Kidney (tissue), 14 donors: ENCODE measurements around the gene OR8B2. TPM values are rescaled to one million over a fixed set of nuclear protein-coding genes. Genes with fewer than 3 reads are reported as not detected.

Experiments
- DNase-seq, 5 donors: peaks; one replicate each; pipeline ENCODE4 v3.0.0-alpha.2; 2013 to 2020
- FAIRE-seq: peaks from 2 replicates; lab custom pipeline; 2012; peaks lifted over from hg19 to GRCh38; lab: Jason Lieb, UNC
- H3K27ac ChIP-seq, 2 donors: one replicate each; pipeline ENCODE4 v1.7.0; 2013; ENCODE audit warnings: low read depth in 2 of 2, low read length in 2 of 2, inconsistent platforms in 1 of 2
- H3K27me3 ChIP-seq: one replicate; pipeline ENCODE4 v1.7.1; 2013; ENCODE audit warnings: low read length, inconsistent platforms; ENCODE audit not compliant: control insufficient read depth, insufficient read depth
- H3K36me3 ChIP-seq, 3 donors: one replicate each; pipeline versions ENCODE4 v1.7.0 to v1.7.1; 2013; ENCODE audit warnings: low read length in 3 of 3, control low read depth in 1 of 3, inconsistent platforms in 1 of 3; ENCODE audit not compliant: insufficient read depth in 3 of 3, control insufficient read depth in 2 of 3
- H3K4me1 ChIP-seq, 3 donors: one replicate each; pipeline versions ENCODE4 v1.7.0 to v1.7.1; 2013; ENCODE audit warnings: low read length in 3 of 3, inconsistent platforms in 1 of 3, low read depth in 1 of 3; ENCODE audit not compliant: control insufficient read depth in 2 of 3, insufficient read depth in 2 of 3
- H3K4me3 ChIP-seq, 3 donors: one replicate each; pipeline versions ENCODE4 v1.7.0 to v1.8.1; 2013; ENCODE audit warnings: low read length in 3 of 3, control low read depth in 1 of 3, inconsistent platforms in 1 of 3
- H3K9ac ChIP-seq, 3 donors: one replicate each; pipeline versions ENCODE4 v1.7.0 to v1.7.1; 2013; ENCODE audit warnings: low read length in 3 of 3, control low read depth in 1 of 3, inconsistent platforms in 1 of 3
- H3K9me3 ChIP-seq, 3 donors: one replicate each; pipeline versions ENCODE4 v1.7.0 to v1.7.1; 2013; ENCODE audit warnings: low read length in 3 of 3, control low read depth in 1 of 3, inconsistent platforms in 1 of 3; ENCODE audit not compliant: control insufficient read depth in 2 of 3, insufficient read depth in 1 of 3
- CTCF ChIP-seq: IDR thresholded peaks from 3 replicates; pipeline ENCODE4 v1.5.1; 2012; ENCODE audit warnings: mild to moderate bottlenecking, moderate library complexity, borderline replicate concordance; ENCODE audit not compliant: insufficient read depth; ENCODE audit errors: extremely low read depth
- intact Hi-C: fragments of 100-400 bp; cut with DNase I; formaldehyde crosslinking; loops from one replicate; pipeline ENCODE4 v1.11.1; 2022
- polyA plus RNA-seq: library from polyadenylated mRNA; stranded (reverse); fragments of 350-450 nt; fragmentation: Illumina TruSeq; extraction: RNeasy Lipid Tissue Mini Kit (QIAGEN cat#74804); gene quantifications from one replicate; pipeline ENCODE4 v1.2.3, GENCODE V29; 2014; ENCODE audit warnings: low read depth, low replicate concordance; ENCODE audit not compliant: insufficient read depth
- total RNA-seq: library from RNA; stranded (reverse); fragmentation: NEBNext Ultra II Directional; extraction: Animal tissue kit (Norgen Biotek cat#: 25700); gene quantifications from one replicate; pipeline ENCODE4 v1.2.1, GENCODE V29; 2021
- donor health status: control.
- donor health status: control.
- donor health status: control.
- donor health status: control.
- donor health status: control.
- donor health status: DM: yes; HTN: yes; CAD: no.
- donor health status: Normal renal cell carcinoma (clear cell type).

OR8B2 gene
- total and polyA plus RNA-seq, 2 donors from 2014 or later = not detected

GRCh38 chr11:124339396-124340141, 44.7 kb downstream of the OR8B2 start:
- no peak overlapping the region for H3K4me3 ChIP-seq
- H3K36me3 ChIP-seq = no peaks in the 10 kb centered on the region
- H3K27me3 ChIP-seq = no peaks in the 10 kb centered on the region
- no peaks in the 10 kb centered on the region for H3K9me3 ChIP-seq
- no peaks in the 10 kb centered on the region for H3K4me1 ChIP-seq
- no peak for TF ChIP-seq CTCF
- no peak overlapping the region for H3K9ac ChIP-seq
- no peak overlapping the region for H3K27ac ChIP-seq
- DNase-seq = no peak
- no peak for FAIRE-seq
- intact Hi-C loops = no loop called here

Other genes starting within 250 kb of the OR8B2 start
- gene OR10D3, start 201.2 kb downstream of the OR8B2 start, total RNA-seq = not detected
- not detected for gene OR10D3, start 201.2 kb downstream of the OR8B2 start, polyA plus RNA-seq
- not detected for gene OR8G1, start 143.4 kb downstream of the OR8B2 start, total RNA-seq
- not detected for gene OR8G1, start 143.4 kb downstream of the OR8B2 start, polyA plus RNA-seq
- gene OR8G5, start 128.1 kb downstream of the OR8B2 start, total RNA-seq = not detected
- gene OR8G5, start 128.1 kb downstream of the OR8B2 start, polyA plus RNA-seq = not detected
- gene OR8D1, start 70.5 kb downstream of the OR8B2 start, total RNA-seq = not detected
- gene OR8D1, start 70.5 kb downstream of the OR8B2 start, polyA plus RNA-seq = not detected
- not detected for gene OR8D2, start 64.3 kb downstream of the OR8B2 start, total RNA-seq
- gene OR8D2, start 64.3 kb downstream of the OR8B2 start, polyA plus RNA-seq = not detected
- gene OR8B3, start 14.5 kb upstream of the OR8B2 start, total RNA-seq = not detected
- not detected for gene OR8B3, start 14.5 kb upstream of the OR8B2 start, polyA plus RNA-seq
- not detected for gene OR8B4, start 40.4 kb upstream of the OR8B2 start, total RNA-seq
- not detected for gene OR8B4, start 40.4 kb upstream of the OR8B2 start, polyA plus RNA-seq
- not detected for gene OR8B8, start 61.2 kb upstream of the OR8B2 start, total RNA-seq
- not detected for gene OR8B8, start 61.2 kb upstream of the OR8B2 start, polyA plus RNA-seq
- not detected for gene OR8B12, start 159.2 kb upstream of the OR8B2 start, total RNA-seq
- not detected for gene OR8B12, start 159.2 kb upstream of the OR8B2 start, polyA plus RNA-seq
- not detected for gene OR8A1, start 185.5 kb upstream of the OR8B2 start, total RNA-seq
- gene OR8A1, start 185.5 kb upstream of the OR8B2 start, polyA plus RNA-seq = not detected
- gene PANX3, start 226.9 kb upstream of the OR8B2 start, total RNA-seq = not detected
- not detected for gene PANX3, start 226.9 kb upstream of the OR8B2 start, polyA plus RNA-seq
- 35.6 TPM for gene TBRG1, start 238.4 kb upstream of the OR8B2 start, total RNA-seq
- gene TBRG1, start 238.4 kb upstream of the OR8B2 start, polyA plus RNA-seq = 23.3 TPM